Right ventricle myocardium inferior (tissue), 1 donor: ENCODE measurements around the gene ROR1. TPM values are rescaled to one million over a fixed set of nuclear protein-coding genes. Genes with fewer than 3 reads are reported as not detected.
A peak's percentile ranks its signal among the peaks of the same experiment; 100 is the strongest.
"Not testable (repeated sequence)": the region's sequence is repeated elsewhere in the genome, so short reads cannot be mapped to it uniquely, and the experiment has no call there.

ENCODE experiments used
- ATAC-seq: fragments of 200-7000 bp; cut with Tn5 transposase; one replicate; pipeline ENCODE4 v1.9.1; 2020; ENCODE audit warnings: mild to moderate bottlenecking, moderate library complexity
- DNase-seq: peaks from one replicate; pipeline ENCODE4 v3.0.0; 2021; ENCODE audit errors: missing footprints
- intact Hi-C: fragments of 100-400 bp; cut with DNase I; formaldehyde crosslinking; loops from one replicate; pipeline ENCODE4 v1.11.0; 2022
- total RNA-seq: library from RNA; stranded (reverse); fragmentation: NEBNext Ultra II Directional; extraction: Animal tissue kit (Norgen Biotek cat#: 25700); gene quantifications from one replicate; pipeline ENCODE4 v1.2.1, GENCODE V29; 2021
- donor health status: DM: no; HTN: yes; CAD: no; lungs with severe emphysema.

ROR1 gene
- total RNA-seq, 1 donor from 2014 or later, result 8.4 TPM

- DNase-seq (no peak), ATAC-seq (no peak)
- intact Hi-C loops, result no loop called here
These were observed 10.9 kb downstream of the ROR1 start for GRCh38 chr1:63784489-63785390.

GRCh38 chr1:63787270-63787669 is 13.5 kb downstream of the ROR1 start:
- ATAC-seq, DNase-seq, intact Hi-C loops: not testable (repeated sequence)

- intact Hi-C loops, result no loop called here
- ATAC-seq (peak; percentile 51), DNase-seq (no peak)
These were observed 14.1 kb downstream of the ROR1 start for GRCh38 chr1:63787875-63788274.

DNA sequence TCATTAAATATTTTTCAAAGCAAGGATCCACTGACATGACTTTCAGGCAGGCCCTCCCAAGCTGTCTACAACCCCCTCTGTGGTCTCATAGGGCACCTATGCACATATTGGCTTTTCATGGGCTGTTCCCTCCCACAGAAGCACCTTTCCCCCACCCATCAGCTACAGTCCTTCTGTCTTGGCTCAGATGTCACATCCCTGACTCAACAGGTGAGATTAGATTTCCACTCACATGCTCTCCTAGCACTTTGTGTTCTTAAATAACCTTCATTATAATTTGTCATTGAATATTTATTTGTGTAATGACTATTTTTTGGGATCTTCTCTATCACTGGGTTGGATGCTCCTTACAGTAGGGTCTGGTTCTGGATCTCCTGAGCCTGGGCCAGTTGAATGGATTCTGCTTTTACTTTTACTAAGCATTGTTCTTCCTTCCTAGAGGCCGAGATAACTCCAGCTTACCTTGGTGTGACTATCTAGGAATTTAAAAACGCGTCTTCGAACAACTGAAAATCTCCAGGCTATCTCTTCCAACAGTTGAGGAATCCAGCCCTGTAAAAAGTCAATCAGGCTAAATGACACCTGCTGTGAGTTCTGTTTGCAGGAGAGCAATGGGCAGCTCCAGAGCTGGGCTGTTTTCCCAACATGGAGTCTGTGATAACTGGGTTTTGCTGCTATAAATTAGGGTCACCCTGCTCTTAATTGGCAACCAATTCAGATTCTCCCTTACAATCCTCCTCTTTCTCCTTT is 16.2 kb downstream of the ROR1 start:
- DNase-seq, result no peak
- intact Hi-C loops, result no loop called here
- no peak for ATAC-seq

DNA sequence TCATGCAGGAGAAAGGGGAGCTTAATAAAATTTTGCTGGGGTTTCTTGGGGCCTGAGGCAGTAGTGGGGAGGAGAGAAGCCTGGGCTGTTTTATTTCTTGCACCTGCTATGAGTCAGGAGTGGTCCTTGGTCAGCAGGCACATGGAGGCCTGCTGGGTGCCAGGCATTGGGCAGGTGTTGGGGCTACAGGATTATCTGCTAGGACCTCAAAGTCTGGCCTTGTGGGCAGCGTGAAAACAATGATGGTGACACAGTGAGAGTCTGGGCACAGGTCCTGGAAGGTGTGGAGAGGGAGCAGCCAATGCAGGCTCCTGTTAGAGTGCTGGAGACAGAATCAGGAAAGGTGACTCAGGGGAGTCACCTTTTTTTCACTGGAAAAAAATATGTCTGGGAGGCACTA is 17.2 kb downstream of the ROR1 start:
- no peak for DNase-seq
- ATAC-seq, result no peak
- intact Hi-C loops, result no loop called here

GRCh38 chr1:63792152-63792551 is 18.3 kb downstream of the ROR1 start:
- intact Hi-C loops, result no loop called here
- no peak for DNase-seq
- peak; percentile 55 for ATAC-seq

DNA sequence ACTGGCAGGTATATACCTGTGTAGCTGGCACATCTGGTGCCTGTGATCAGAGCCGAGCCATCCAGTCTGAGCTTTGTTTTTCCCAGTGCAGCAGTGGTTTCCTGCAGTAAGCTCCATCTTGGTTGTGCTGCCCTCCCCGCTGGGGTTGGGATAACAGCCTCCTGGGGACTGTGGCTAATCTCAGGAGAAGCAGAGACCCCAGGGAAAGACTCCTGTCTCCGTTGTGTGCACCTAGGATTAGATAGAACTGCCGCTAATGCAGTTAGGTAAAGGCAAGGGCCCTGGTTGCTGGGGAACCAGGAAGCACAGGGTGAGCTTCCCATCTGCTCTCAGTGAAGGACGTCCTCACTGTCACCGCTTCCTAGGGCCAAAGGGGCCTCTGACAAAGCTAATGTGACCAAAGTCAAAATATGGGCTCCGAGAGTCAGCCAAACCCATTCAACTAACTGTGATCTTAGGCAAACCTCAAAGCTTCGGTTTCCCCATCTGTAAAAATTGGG is 20.0 kb downstream of the ROR1 start:
- intact Hi-C loops, result no loop called here
- DNase-seq (no peak), ATAC-seq (no peak)

- DNase-seq (no peak), ATAC-seq (no peak)
- intact Hi-C loops, result no loop called here
These were observed 20.5 kb downstream of the ROR1 start for GRCh38 chr1:63794354-63794753.

DNA sequence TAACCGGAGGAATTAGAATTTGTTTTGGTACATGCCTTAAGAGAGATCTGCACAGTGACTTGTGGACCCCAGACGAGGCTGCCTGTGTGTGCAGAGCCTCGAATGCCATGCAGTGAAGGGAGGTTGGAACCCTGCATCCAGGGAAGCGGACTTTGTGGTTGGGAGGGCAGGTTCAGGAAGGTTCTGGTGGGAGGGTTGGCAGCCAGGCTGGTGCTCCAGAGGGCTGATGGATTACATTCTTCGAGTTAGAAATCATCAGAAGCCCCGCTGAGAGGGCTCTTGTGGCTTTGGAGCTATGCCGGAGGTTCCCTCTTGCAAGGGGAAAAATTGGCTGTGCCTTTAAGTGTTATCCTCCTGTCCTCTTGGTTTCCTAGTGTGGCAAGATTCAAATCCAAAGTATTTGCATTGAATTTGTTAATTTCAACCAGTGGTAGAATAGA is 21.1 kb downstream of the ROR1 start:
- intact Hi-C loops, result no loop called here
- ATAC-seq (no peak), DNase-seq (no peak)

DNA sequence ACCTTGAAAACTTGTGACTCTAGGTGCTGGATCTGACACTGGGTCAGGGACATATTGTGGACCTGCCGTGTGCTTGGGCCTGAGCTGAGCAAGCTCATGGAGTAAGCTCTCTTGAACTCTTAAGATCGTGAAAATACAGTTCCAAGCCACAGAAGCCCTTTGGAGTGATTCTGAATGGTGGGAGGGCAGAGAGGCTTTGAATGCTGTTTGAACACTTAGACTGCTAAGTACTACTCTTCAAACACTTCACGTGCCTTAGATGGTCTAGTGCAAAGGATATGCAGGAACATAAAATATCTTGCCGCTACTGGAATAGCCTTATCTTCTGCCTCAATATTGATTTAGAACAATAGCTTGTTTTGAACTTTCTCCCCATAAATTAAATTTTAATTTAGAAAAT is 21.6 kb downstream of the ROR1 start:
- peak; percentile 54 for ATAC-seq
- intact Hi-C loops, result no loop called here
- DNase-seq, result no peak

DNA sequence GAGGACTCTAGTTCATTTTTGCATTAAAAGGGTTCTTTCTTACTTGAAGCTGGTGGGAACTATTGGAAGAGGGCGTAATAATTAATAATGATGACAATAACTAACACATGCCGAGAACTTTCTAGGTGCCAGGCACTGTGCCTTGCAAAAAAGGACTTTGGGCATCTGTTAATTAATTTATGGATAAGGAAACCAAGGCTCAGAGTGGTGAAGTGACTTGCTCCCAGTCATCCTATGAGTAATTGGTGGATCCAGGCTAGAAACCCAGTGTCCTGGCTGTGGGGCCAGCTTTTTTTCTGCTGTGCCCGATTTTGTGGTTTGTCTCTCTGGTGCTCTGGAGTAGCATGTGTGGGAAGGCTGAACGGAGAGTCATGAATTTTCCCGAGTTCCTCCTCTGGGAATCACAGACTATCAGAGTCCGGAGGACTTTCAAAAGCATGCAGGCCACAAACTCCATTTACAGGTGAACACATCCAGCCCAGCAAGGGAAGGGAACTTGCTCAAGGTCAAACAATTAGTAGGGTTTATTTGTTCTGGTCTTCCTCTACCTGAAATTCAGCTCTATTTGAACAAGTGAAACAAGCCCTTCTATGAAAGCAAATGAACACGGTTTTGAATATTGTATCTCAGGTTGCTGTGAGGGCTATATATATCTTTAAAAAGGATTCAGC is 23.4 kb downstream of the ROR1 start:
- DNase-seq (no peak), ATAC-seq (no peak)
- intact Hi-C loops, result no loop called here

DNA sequence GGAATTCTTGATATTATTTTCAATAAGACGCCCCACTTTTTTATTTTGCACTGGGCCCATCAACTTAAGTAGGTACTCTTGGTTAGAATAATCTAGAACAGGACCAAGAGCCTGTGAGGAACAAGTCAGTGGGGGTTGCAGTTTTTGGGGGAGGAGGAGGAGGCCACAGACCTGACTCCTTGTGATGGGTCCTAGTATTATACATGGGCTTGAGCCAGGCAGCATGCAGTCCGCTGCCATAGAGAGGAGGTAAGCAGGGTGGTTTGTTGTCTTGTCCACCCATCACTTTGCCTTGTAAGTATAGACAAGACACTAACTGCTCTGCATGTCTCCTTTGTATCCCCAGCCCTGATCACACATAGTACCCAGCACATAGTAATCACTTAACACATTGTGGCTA is 24.5 kb downstream of the ROR1 start:
- DNase-seq (no peak), ATAC-seq (no peak)
- intact Hi-C loops, result no loop called here

GRCh38 chr1:63799307-63799706 is 25.5 kb downstream of the ROR1 start:
- intact Hi-C loops, result no loop called here
- ATAC-seq, result no peak
- no peak for DNase-seq

DNA sequence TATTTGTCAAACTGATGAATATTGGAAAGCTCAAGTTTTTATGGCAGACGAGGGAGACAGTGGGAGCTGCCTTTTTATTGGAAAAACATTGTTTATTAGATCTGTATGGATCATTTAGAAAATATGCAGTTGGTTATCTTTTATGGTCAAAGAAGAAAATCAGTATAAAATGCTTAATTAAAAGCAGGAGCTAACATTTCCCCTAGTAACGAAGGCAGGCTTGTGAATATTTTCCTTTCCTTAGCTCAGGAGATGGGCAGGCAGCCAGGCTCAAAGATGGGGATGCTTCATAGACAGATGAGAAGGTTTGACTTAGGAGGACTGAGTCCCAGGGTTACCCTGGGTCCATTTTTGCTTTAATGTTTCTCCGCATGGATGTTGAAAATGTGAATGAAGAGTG is 26.0 kb downstream of the ROR1 start:
- intact Hi-C loops, result no loop called here
- DNase-seq (no peak), ATAC-seq (no peak)

- intact Hi-C loops, result no loop called here
- ATAC-seq, result no peak
- DNase-seq, result no peak
These were observed 28.3 kb downstream of the ROR1 start for GRCh38 chr1:63802109-63802508.

DNA sequence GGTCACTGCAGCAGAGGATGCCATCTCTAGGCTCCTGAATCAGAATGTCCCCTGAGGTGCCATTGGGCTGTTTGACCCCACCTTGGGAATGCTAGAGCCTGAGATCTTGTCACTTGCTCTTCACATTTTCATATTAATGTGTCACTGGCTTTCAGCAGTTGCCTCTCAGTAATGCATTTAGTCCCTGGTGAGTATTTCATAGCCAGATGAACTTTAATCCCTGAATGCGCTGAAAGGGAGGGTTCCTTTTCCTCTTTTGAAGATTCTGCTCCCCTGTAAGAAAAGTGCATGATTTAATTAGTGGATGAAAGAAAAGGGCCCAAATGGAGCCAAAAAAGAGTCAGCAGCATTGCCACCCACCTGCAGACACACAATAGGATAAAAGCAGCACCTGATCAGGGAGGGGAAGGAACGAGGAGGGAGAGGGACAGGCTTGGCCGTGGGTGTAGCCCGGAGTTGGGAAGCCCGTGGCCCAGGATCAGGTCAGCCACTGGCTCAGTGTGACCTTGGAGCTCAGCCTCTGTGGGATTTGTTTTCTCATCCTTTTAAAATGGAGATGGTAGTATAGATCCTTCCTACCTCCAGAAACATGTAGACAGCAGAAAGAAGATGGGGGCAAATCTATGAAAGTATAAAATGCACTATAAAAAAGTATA is 31.1 kb downstream of the ROR1 start:
- ATAC-seq, result no peak
- DNase-seq, result no peak
- intact Hi-C loops, result no loop called here

DNA sequence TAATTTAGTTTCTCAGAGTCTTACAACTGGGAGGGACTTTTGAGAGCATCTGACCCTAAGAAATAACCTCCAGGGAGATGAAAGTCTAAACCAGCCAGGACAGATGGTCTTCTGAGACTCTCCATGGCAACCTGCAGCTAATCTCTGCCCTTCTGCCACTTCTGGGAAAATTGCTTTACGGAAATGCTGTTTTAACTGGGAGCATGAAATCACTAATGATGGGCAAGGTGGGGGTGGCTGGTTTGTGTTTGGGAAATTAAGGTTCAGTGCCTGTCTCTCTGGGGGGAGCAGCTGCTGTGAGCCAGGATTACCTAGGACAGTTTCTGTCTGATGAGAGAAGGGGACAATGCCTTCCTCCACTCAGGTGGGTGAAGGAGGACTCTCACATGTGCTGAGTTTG is 33.2 kb downstream of the ROR1 start:
- intact Hi-C loops, result no loop called here
- no peak for ATAC-seq
- no peak for DNase-seq

GRCh38 chr1:63810936-63811469 is 37.2 kb downstream of the ROR1 start:
- intact Hi-C loops, result no loop called here
- no peak for DNase-seq

More at GRCh38 chr1:63810936-63811469, 37.2 kb downstream of the ROR1 start:
- ATAC-seq, result no peak
